Cardiac muscle cell (in vitro differentiated cells and primary cell): ENCODE results near the gene SFXN2. TPM values are rescaled to one million over a fixed set of nuclear protein-coding genes. Genes with fewer than 3 reads are reported as not detected.

Source experiments
- DNase-seq, 2 donors: peaks; one replicate each; pipeline versions ENCODE4 v3.0.0 to v3.0.0-alpha.2; 2010 to 2017; ENCODE audit warnings: low read depth in 1 of 2, low spot score in 1 of 2
- H3K27ac ChIP-seq: fragments of 200-600 bp; sonication (generic); 2 replicates; pipeline ENCODE4 v1.5.1; 2016
- H3K27me3 ChIP-seq: fragments of 200-600 bp; sonication (generic); 2 replicates; pipeline ENCODE4 v1.6.0; 2016; ENCODE audit warnings: control low read depth
- H3K36me3 ChIP-seq: fragments of 200-600 bp; sonication (generic); 2 replicates; pipeline ENCODE4 v1.5.1; 2016; ENCODE audit warnings: control low read depth
- H3K4me1 ChIP-seq: fragments of 200-600 bp; sonication (generic); 2 replicates; pipeline ENCODE4 v1.8.1; 2017; ENCODE audit warnings: low read depth, mild to moderate bottlenecking, mixed run types
- H3K4me3 ChIP-seq: fragments of 200-600 bp; sonication (generic); 2 replicates; pipeline ENCODE4 v1.5.1; 2016; ENCODE audit warnings: mild to moderate bottlenecking
- H3K9me3 ChIP-seq: fragments of 200-600 bp; sonication (generic); 2 replicates; pipeline ENCODE4 v1.5.1; 2017; ENCODE audit warnings: low read depth, mild to moderate bottlenecking, control low read depth
- CTCF ChIP-seq: IDR thresholded peaks from 2 replicates; pipeline ENCODE4 v1.5.1; 2012; ENCODE audit warnings: low read depth, mild to moderate bottlenecking, low read length
- polyA plus RNA-seq: library from polyadenylated mRNA; unstranded; fragments of >200 nt; fragmentation: Nextera tagmentation; extraction: Ambion mirVana; gene quantifications from 2 replicates; pipeline ENCODE4 v1.2.1, GENCODE V29; 2016
- total RNA-seq: library from RNA; depleted of rRNA; stranded (reverse); fragments of >200 nt; gene quantifications from 2 replicates; pipeline ENCODE4 v1.2.3, GENCODE V29; 2016

Gene SFXN2
- total and polyA plus RNA-seq, 2 experiments from 2014 or later = 14.2 to 18.6 TPM

- H3K36me3 ChIP-seq = no peaks in the 10 kb centered on the region
- H3K4me1 ChIP-seq = peaks cover 58% of the 10 kb centered on the region
- no peaks in the 10 kb centered on the region for H3K27me3 ChIP-seq
- no peak overlapping the region for H3K4me3 ChIP-seq
- no peaks in the 10 kb centered on the region for H3K9me3 ChIP-seq
- TF ChIP-seq CTCF = no peak
- no peak overlapping the region for H3K27ac ChIP-seq
- peak in 1 of 2 donors; percentile 87 for DNase-seq
Measured at GRCh38 chr10:102781921-102782557, 67.6 kb downstream of the SFXN2 start.

GRCh38 chr10:102782673-102783551 lies 68.5 kb downstream of the SFXN2 start:
- Histone ChIP-seq H3K27ac (no peak overlapping the region), H3K27me3 (no peaks in the 10 kb centered on the region), H3K36me3 (no peaks in the 10 kb centered on the region), H3K4me1 (peaks cover 50% of the 10 kb centered on the region), H3K4me3 (no peak overlapping the region), H3K9me3 (no peaks in the 10 kb centered on the region)
- DNase-seq = peak; percentile 50 to 92
- TF ChIP-seq CTCF = no peak

GRCh38 chr10:102783568-102783967 lies 69.1 kb downstream of the SFXN2 start:
- Histone ChIP-seq H3K4me1 (peaks cover 44% of the 10 kb centered on the region), H3K9me3 (no peaks in the 10 kb centered on the region), H3K36me3 (no peaks in the 10 kb centered on the region), H3K27ac (no peak overlapping the region), H3K4me3 (no peak overlapping the region), H3K27me3 (no peaks in the 10 kb centered on the region)
- TF ChIP-seq CTCF = no peak
- DNase-seq = no peak

GRCh38 chr10:102785818-102786217 lies 71.4 kb downstream of the SFXN2 start:
- DNase-seq = peak in 1 of 2 donors; percentile 85
- Histone ChIP-seq H3K4me1 (peaks cover 27% of the 10 kb centered on the region), H3K27ac (no peak overlapping the region), H3K27me3 (no peaks in the 10 kb centered on the region), H3K9me3 (no peaks in the 10 kb centered on the region), H3K4me3 (no peak overlapping the region), H3K36me3 (no peaks in the 10 kb centered on the region)
- TF ChIP-seq CTCF = no peak

- no peak for DNase-seq
- peaks cover 25% of the 10 kb centered on the region for H3K4me1 ChIP-seq
- peak overlapping the region; percentile 61 for H3K27ac ChIP-seq
- H3K4me3 ChIP-seq = no peak overlapping the region
- H3K36me3 ChIP-seq = no peaks in the 10 kb centered on the region
- no peaks in the 10 kb centered on the region for H3K9me3 ChIP-seq
- H3K27me3 ChIP-seq = no peaks in the 10 kb centered on the region
- no peak for TF ChIP-seq CTCF
Measured at GRCh38 chr10:102791754-102792395, 77.4 kb downstream of the SFXN2 start.

Other genes starting within 250 kb of the SFXN2 start
- 135 and 147 TPM in 2 replicates for gene ACTR1A, start 211.9 kb upstream of the SFXN2 start, total RNA-seq
- 165 and 172 TPM in 2 replicates for gene ACTR1A, start 211.9 kb upstream of the SFXN2 start, polyA plus RNA-seq
- 11.3 and 14.2 TPM in 2 replicates for gene SUFU, start 210.7 kb upstream of the SFXN2 start, total RNA-seq
- gene SUFU, start 210.7 kb upstream of the SFXN2 start, polyA plus RNA-seq = 18.4 and 28.3 TPM in 2 replicates
- 100 and 130 TPM in 2 replicates for gene TRIM8, start 70.2 kb upstream of the SFXN2 start, total RNA-seq
- 59.8 and 65.6 TPM in 2 replicates for gene TRIM8, start 70.2 kb upstream of the SFXN2 start, polyA plus RNA-seq
- gene ARL3, start 239 bp upstream of the SFXN2 start, total RNA-seq = 16.3 and 24.5 TPM in 2 replicates
- gene ARL3, start 239 bp upstream of the SFXN2 start, polyA plus RNA-seq = 42.2 and 47.3 TPM in 2 replicates
- 40.6 and 43.9 TPM in 2 replicates for gene WBP1L, start 29.3 kb downstream of the SFXN2 start, total RNA-seq
- 14.2 and 17.1 TPM in 2 replicates for gene WBP1L, start 29.3 kb downstream of the SFXN2 start, polyA plus RNA-seq
- gene CYP17A1, start 122.8 kb downstream of the SFXN2 start, total RNA-seq = not detected in 2 replicates
- gene CYP17A1, start 122.8 kb downstream of the SFXN2 start, polyA plus RNA-seq = not detected in 2 replicates
- 8.2 and 22.6 TPM in 2 replicates for gene BORCS7, start 139.6 kb downstream of the SFXN2 start, total RNA-seq
- 18.3 and 19.4 TPM in 2 replicates for gene BORCS7, start 139.6 kb downstream of the SFXN2 start, polyA plus RNA-seq
- 11.4 and 16.2 TPM in 2 replicates for gene AS3MT, start 154.8 kb downstream of the SFXN2 start, total RNA-seq
- 6.6 and 7.0 TPM in 2 replicates for gene AS3MT, start 154.8 kb downstream of the SFXN2 start, polyA plus RNA-seq
- gene CNNM2, start 203.7 kb downstream of the SFXN2 start, total RNA-seq = 8.8 and 18.0 TPM in 2 replicates
- gene CNNM2, start 203.7 kb downstream of the SFXN2 start, polyA plus RNA-seq = 3.3 and 7.9 TPM in 2 replicates